Thyroid gland (tissue), 4 donors: Measurements from ENCODE around the gene CLK3. TPM values are rescaled to one million over a fixed set of nuclear protein-coding genes. Genes with fewer than 3 reads are reported as not detected.

Source experiments
- DNase-seq, 2 donors: peaks; one replicate each; pipeline ENCODE4 v3.0.0-alpha.2; 2019
- H3K27ac ChIP-seq, 3 donors: fragments of 200-600 bp; sonication (generic); 1 replicate in 2 of 3; 2 replicates in 1 of 3; pipeline ENCODE4 v1.5.1; 2016 to 2019; ENCODE audit warnings: mild to moderate bottlenecking in 1 of 3, moderate library complexity in 1 of 3
- H3K27me3 ChIP-seq: fragments of 200-600 bp; sonication (generic); one replicate; pipeline ENCODE4 v1.5.1; 2019
- H3K36me3 ChIP-seq, 2 donors: fragments of 200-600 bp; sonication (generic); one replicate each; pipeline ENCODE4 v1.5.1; 2016 to 2019
- H3K4me1 ChIP-seq, 2 donors: fragments of 200-600 bp; sonication (generic); one replicate each; pipeline ENCODE4 v1.5.1; 2017 to 2019
- H3K4me3 ChIP-seq, 3 donors: fragments of 200-600 bp; sonication (generic); replicated peaks in 1 of 3; 1 replicate in 2 of 3; 2 replicates in 1 of 3; pipeline ENCODE4 v1.5.1; 2016; ENCODE audit warnings: mild to moderate bottlenecking in 1 of 3
- H3K9me3 ChIP-seq: fragments of 200-600 bp; sonication (generic); one replicate; pipeline ENCODE4 v1.5.1; 2017
- POLR2A ChIP-seq, 2 donors: fragments of 450-650 bp; IDR thresholded peaks; one replicate each; pipeline ENCODE4 v1.6.1; 2017; ENCODE audit warnings: antibody characterized with exemption in 2 of 2, mild to moderate bottlenecking in 2 of 2, moderate library complexity in 1 of 2
- WGBS, 2 donors: methylation state at CpG; one replicate each; pipeline ENCODE4 v1.1.5; 2017; 5-methylcytosine and 5-hydroxymethylcytosine counted together
- intact Hi-C: fragments of 100-400 bp; cut with DNase I; formaldehyde crosslinking; loops from one replicate; pipeline ENCODE4 v1.15.1; 2023
- total RNA-seq, 4 donors: library from RNA; depleted of rRNA; stranded (reverse); fragments of >200 nt; gene quantifications; one replicate each; pipeline ENCODE4 v1.2.3, GENCODE V29; 2016
- TF ChIP-seq, protein P1 (sequence below), 6 experiments: fragments of 200-600 bp in 3 of 6; fragments of 450-650 bp in 3 of 6; sonication (generic) in 3 of 6; IDR thresholded peaks; one replicate each; pipeline ENCODE4 v1.5.1; 2016 to 2019; ENCODE audit warnings: antibody characterized with exemption in 6 of 6, mild to moderate bottlenecking in 2 of 6, inconsistent platforms in 1 of 6, moderate library complexity in 1 of 6

The CLK3 gene
- total RNA-seq, 4 donors from 2014 or later: 91.9 to 156 (median 120) TPM

DNA sequence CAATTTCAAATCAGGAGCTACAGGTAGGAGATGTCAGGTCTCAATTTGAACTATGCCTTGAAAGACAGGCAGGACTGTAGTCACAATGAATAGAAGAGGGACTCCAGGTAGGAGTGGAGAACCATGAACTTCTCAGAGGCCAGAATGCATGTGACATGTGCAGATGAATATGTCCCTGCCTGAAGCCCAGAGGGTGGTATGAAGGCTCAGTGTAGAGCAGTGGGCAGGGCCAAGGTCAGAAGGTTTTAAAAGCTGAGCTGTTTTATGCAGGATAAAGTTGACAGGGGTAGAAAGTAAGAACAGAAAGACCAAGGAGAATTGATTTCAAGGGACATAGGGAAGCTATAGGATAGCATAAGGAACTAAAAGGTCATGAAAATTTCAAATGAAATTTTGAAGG lies 30.8 kb downstream of the CLK3 start:
- Histone ChIP-seq H3K9me3 (no peaks in the 10 kb centered on the region), H3K4me3 (no peak overlapping the region), H3K27ac (no peak overlapping the region), H3K36me3 (no peaks in the 10 kb centered on the region), H3K4me1 (peaks cover 69 to 76% of the 10 kb centered on the region in 2 donors), H3K27me3 (no peaks in the 10 kb centered on the region)
- DNase-seq: no peak
- intact Hi-C loops: no loop called here
- TF ChIP-seq POLR2A (IDR thresholded peaks at IDR 0.05): no peak
- TF ChIP-seq, protein P1, sequence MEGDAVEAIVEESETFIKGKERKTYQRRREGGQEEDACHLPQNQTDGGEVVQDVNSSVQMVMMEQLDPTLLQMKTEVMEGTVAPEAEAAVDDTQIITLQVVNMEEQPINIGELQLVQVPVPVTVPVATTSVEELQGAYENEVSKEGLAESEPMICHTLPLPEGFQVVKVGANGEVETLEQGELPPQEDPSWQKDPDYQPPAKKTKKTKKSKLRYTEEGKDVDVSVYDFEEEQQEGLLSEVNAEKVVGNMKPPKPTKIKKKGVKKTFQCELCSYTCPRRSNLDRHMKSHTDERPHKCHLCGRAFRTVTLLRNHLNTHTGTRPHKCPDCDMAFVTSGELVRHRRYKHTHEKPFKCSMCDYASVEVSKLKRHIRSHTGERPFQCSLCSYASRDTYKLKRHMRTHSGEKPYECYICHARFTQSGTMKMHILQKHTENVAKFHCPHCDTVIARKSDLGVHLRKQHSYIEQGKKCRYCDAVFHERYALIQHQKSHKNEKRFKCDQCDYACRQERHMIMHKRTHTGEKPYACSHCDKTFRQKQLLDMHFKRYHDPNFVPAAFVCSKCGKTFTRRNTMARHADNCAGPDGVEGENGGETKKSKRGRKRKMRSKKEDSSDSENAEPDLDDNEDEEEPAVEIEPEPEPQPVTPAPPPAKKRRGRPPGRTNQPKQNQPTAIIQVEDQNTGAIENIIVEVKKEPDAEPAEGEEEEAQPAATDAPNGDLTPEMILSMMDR (IDR thresholded peaks at IDR 0.05): no peak

DNA sequence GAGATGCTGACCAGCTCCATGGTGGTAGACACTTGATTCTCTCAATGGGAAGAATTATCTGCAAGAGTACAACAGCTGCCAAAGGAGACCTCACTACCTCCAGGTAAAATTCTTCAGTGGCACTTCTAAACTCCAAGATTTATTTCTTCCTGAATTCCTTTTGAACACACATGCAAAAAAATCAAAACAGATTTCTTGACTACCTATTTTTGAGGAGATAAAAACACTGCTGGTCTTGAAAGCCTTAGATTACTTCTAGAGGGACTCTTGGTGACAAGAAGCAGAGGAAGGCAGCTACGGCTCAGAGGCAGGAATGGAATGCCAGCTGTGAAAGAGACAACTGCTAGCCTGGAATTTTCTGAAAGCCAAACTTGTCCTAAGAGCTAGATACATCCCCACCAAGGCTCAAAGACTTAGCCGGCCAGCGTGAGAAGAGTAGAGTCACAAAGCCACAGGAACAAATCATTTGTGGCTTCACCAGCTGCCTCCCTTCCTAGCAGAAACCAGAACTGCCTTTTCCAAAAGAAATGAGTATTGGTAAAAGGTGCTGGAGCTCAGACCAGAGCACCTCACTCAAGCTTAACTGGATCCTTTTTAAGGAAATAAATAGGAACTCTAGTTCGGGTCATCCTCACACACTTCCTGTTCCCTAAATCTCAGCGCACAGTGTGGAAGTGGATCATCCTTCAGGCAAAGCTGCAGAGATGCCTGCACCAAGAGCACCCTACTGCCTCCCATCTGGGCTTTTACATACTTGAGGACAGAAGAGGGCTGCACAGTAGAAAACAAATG lies 32.6 kb downstream of the CLK3 start:
- Histone ChIP-seq H3K27me3 (no peaks in the 10 kb centered on the region), H3K4me1 (peaks cover 69 to 76% of the 10 kb centered on the region in 2 donors), H3K27ac (peak overlapping the region; percentile 26 to 85 (median 62)), H3K4me3 (no peak overlapping the region), H3K36me3 (no peaks in the 10 kb centered on the region), H3K9me3 (no peaks in the 10 kb centered on the region)
- intact Hi-C loops: no loop called here
- 79 to 93% methylated on average over 5 of the region's 5 CpGs for WGBS, 2 donors
- TF ChIP-seq, protein P1 (IDR thresholded peaks at IDR 0.05): no peak
- no peak for TF ChIP-seq POLR2A (IDR thresholded peaks at IDR 0.05)
- no peak for DNase-seq

DNA sequence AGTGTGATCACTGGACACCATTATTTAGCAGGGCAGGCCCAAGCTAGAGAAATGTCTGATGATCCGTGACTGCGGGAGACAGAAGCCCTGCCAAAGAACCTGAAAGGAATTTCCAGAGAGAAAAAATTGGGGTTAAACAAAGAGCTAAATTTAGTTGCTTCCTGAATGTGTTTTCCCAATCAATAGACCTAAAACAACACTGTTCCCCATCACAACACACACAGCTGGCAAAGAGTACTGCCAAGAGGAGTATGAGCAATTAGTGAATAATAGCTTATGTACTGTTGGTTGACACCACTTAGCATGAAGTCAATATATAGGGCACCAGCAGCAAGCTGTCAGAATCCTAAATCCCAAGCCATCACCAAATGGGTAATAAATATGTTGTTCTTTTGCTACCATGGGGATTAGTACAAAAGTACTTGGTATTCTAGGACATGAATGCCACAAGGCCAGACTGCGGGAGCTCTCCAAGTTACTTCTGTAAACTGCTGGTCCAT lies 35.7 kb downstream of the CLK3 start:
- DNase-seq: peak; percentile 80 to 86
- Histone ChIP-seq H3K4me1 (peaks cover 78 to 79% of the 10 kb centered on the region in 2 donors), H3K9me3 (no peaks in the 10 kb centered on the region), H3K27me3 (no peaks in the 10 kb centered on the region), H3K27ac (peak overlapping the region; percentile 85 to 94 (median 90)), H3K36me3 (no peaks in the 10 kb centered on the region), H3K4me3 (no peak overlapping the region)
- no peak for TF ChIP-seq POLR2A (IDR thresholded peaks at IDR 0.05)
- TF ChIP-seq, protein P1 (IDR thresholded peaks at IDR 0.05): no peak
- 25 to 34% methylated on average over 3 of the region's 3 CpGs for WGBS, 2 donors
- intact Hi-C loops: no loop called here

DNA sequence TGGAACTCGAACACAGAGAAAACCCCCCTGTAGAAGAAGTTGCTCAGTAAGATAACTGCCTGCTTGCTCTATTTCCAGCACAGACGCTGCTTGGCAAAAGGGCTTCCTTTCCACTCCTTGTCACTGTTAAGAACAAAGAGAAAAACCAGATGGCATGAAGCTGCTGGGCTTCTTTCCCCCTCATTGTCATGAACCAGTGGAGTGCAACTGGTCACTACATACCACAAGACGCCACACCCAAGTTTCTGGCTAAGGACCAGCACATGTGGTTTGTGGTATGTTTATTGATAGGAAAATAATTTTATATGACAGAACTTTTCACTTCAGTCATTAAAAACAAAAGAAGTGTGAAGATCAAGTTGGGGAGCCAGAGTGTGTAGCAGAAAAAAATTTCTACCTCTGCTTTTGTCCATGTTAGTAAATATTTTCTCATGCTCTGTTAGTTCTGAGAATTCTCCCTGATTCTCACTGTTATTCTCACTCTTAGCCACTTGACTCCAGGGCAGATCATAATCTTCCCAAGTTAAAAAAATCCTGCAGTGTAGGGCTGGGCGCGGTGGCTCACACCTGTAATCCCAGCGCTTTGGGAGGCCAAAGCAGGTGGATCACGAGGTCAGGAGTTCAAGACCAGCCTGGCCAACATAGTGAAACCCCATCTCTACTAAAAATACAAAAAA lies 37.9 kb downstream of the CLK3 start:
- WGBS, 2 donors: 43 to 44% methylated on average over 7 of the region's 7 CpGs
- no peak overlapping the region for H3K4me3 ChIP-seq
- H3K9me3 ChIP-seq: no peaks in the 10 kb centered on the region
- peak overlapping the region; percentile 65 to 90 (median 85) for H3K27ac ChIP-seq
- intact Hi-C loops: no loop called here
- H3K27me3 ChIP-seq: no peaks in the 10 kb centered on the region
- peak; percentile 80 to 82 for DNase-seq
- TF ChIP-seq, protein P1 (IDR thresholded peaks at IDR 0.05): no peak
- no peak for TF ChIP-seq POLR2A (IDR thresholded peaks at IDR 0.05)
- no peaks in the 10 kb centered on the region for H3K36me3 ChIP-seq
- H3K4me1 ChIP-seq: peaks cover 68 to 83% of the 10 kb centered on the region in 2 donors

DNA sequence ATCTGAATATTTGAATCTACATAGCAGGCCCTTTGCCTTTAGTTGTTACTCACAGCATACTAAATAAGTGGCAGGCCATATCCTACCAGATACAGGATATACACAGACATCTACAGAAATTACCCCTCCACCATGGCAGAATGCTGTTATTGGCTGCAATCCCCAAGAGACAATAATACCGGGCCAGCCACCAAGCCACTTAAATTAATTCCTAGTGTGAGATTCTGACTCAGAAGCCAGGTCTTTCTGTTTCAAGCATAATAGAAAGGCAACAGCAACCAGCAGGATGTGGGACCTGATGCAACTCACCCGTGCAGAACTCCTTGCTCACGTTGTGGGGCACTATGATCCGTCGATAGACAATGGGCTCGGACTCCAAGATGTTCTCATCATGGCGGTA lies 39.8 kb downstream of the CLK3 start:
- intact Hi-C loops: no loop called here
- no peaks in the 10 kb centered on the region for H3K36me3 ChIP-seq
- no peak for DNase-seq
- H3K4me3 ChIP-seq: no peak overlapping the region
- no peaks in the 10 kb centered on the region for H3K9me3 ChIP-seq
- H3K27ac ChIP-seq: peak overlapping the region in 2 of 3 donors; percentile 85 to 90
- WGBS, 2 donors: 80 to 85% methylated on average over 7 of the region's 7 CpGs
- no peaks in the 10 kb centered on the region for H3K27me3 ChIP-seq
- TF ChIP-seq POLR2A (IDR thresholded peaks at IDR 0.05): no peak
- TF ChIP-seq, protein P1 (IDR thresholded peaks at IDR 0.05): no peak
- peaks cover 55 to 71% of the 10 kb centered on the region in 2 donors for H3K4me1 ChIP-seq
